Activated T-helper 1 cell treated with Interleukin-2 at 50 U/mL for 16 hours (primary cell): Measurements from ENCODE around the gene RFX1.

Experiments
- DNase-seq: peaks from one replicate; pipeline ENCODE4 v3.0.0-alpha.2; 2020; ENCODE audit warnings: low read depth

Gene RFX1

DNA sequence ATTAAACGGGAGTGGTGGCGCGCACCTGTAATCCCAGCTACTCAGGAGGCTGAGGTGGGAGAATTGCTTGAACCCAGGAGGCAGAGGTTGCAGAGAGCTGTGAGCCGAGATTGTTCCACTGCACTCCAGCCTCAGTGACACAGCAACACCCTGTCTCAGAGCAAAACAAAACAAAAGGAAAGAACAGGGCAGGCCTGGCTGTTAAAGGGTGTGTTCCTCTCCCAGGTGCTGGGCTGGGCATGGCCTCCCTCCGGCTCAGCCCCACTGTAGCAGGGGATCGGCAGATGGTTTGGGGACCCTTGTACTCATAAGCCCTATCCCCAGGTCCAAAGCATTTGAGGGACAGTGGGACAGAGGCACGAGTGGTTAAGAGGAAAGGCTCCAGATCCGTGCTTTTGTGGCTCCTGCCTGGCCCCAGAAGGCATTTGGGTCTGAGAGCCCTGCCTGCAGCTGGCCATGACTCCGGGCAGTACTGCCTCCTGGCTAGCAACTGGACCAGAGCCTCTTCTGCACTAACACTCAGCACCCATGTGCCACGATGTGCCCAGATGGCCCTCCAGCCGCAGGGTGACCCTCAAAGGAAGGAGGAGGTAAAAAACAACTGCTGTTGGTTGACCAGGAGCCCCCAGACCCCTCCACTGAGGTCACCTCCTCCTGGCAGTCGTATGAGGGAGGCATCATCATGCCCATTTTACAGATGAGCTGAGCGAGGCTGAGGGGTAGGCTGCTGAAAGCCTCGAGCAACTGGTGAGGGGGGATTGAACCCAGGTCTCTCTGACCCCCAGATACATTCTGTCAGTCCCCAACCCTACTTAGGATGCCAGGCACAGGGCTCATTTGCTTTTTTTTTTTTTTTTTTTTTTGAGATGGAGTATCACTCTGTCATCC, 10.0 kb downstream of the RFX1 start:
- no peak for DNase-seq

GRCh38 chr19:13995017-13995728, 10.9 kb downstream of the RFX1 start:
- no peak for DNase-seq

DNA sequence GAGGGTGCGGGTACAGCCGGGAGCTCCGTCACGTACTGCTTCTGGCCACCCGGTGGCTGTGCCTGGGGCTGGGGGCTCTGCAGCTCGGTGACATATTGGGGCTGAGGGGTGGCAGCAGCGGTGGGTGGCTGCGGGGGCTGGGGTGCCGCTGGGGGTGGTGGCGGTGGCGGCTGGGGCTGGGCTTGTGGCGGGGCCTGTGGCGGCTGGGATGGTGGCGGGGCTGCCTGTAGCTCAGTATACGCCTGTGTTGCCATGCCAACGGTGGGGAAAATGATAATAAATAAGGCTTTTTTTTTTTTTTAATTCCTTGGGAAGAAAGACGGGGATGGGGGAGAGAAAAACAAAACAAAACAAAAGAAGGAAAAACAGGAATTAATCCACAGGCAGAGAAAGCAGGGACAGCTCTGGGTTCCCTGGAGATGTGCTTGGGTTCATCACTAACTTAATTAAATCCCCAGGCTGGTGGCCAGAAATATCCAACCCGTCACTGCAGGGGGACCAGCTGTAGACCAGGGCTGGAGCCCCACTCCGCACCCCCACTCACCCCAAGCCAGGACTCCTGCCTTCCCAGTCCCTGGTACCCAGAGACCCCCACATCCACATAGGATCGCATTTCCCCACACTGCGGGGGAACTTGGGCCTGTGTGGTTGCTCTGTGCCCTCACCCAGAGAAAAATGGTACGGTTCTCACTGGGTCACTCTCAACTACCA, 12.4 kb downstream of the RFX1 start:
- DNase-seq, result no peak

DNA sequence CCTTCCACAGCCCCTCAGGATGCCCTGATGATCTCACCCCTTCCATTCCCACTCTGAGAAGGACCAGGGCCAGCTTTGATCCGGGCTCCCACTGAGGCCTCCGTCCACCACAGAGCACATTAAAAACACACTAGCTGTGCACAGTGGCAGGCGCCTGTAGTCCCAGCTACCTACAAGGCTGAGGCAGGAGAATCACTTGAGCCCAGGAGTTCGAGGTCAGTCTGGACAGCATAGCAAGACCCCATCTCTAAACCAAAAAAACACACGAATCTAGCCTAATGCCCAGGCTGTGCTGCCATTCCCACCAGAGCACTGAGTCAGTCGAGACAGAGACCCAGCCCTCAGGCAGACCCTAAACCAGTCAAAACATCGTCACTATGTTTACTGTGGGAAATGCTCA, 14.1 kb downstream of the RFX1 start:
- no peak for DNase-seq

DNA sequence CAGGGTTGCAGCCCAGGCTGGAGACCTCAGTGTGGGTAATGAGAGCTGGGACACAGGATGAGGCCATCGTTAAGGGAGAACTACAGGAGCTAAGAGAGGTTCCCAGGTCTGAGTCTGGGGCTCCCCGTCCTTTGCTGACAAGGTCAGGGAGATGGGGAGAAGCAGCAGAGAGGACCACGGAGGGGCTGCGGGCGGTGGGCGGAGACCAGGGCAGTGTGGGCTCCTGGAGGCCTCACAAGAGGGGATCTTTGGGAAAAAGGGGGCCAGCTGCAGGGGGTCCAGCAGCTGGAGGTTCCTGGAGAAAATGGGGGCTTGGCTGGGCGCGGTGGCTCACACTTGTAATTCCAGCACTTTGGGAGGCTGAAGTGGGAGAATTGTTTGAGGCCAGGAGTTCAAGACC, 16.0 kb downstream of the RFX1 start:
- DNase-seq, result no peak

DNA sequence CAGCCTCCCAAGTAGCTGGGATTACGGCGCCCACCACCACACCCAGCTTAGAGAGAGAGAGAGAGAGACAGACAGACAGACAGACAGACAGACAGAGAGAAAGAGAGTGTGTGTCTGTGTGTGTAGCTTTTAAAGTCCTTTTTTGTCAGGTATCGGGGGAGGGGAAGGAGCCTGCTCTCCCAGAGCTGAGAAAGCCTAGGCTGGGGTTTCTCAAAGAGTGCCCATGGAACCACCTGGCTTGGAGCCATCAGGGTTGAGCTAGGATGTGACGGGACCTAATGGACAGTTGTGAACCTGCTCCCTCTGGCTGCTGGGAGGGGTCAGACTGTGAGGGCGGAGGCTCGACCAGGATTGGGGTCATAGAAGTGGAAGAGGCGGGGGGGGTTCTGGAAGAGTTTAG, 16.6 kb downstream of the RFX1 start:
- no peak for DNase-seq

DNA sequence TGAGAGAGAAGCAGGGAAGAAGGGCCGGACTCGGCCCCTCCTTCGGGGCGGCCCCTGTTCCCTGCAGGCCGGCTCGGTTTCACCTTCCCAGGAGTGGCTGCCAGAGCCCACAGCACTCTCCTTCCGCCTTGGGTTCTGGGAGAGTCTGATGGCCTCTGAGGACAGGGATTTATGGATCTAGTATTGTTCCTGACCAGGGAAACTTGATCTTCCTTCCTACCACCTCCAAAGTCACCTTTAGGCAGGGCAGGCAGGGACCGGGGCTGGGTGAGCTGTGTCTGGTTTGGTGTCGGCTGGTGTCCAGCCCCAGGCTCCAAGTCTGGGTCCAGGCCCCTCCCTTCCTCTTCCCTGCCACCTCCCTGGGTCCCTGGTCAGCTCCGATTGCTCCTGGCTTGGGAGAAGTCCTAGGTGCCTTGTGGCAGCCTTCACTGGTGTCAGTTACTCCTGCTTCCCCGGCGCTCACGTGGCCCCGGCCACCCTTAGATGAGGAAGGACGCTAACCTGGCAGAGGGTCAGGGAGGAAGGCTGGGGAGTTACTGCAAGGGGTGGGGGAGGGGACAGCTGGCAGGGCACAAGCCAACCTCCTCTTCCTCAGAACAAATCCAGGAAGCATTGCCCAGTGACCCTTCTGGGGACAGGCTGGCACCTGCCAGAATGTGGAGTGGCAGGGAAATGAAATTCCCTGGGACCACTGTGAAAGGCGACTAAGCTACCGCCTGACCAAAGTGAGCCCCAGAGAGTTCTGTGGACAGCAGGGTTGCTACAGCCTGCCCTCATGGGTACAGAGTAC, 18.8 kb downstream of the RFX1 start:
- no peak for DNase-seq

GRCh38 chr19:13986348-13986904, 19.7 kb downstream of the RFX1 start:
- DNase-seq, result peak; percentile 98

- DNase-seq, result no peak
Observed at GRCh38 chr19:13985771-13986347, 20.3 kb downstream of the RFX1 start.

DNA sequence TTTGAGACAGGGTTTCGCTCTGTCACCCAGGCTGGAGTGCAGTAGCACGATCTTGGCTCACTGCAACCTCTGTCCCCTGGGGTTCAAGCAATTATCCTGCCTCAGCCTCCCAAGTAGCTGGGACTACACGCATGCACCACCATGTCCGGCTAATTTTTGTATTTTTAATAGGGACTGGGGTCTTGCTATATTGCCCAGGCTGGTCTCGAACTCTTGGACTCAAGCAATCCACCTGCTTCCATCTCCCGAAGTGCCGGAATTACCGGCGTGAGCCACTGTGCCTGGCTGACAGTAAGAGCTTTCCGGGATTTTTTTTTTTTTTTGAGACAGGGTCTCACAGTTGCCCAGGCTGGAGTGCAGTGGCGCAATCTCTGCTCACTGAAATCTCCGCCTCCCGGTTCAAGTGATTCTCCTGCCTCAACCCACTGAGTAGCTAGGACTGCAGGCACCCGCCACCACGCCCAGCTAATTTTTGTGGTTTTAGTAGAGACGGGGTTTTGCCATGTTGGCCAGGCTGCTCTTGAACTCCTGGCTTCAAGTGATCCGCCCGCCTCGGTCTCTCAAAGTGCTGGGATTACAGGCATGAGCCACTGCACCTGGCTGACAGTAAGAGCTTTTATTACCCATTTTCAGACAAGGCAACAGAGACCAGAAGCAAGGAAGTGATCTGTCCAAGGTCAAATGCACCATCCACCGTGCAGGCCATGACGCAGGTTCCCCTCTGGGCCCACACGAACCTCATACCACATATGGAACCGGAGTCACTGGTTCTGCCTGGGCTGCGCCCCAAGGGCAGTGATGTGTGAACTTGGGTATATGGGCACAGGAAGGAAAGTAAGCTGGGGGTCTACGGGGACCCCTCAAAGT, 21.0 kb downstream of the RFX1 start:
- DNase-seq, result no peak

GRCh38 chr19:13984186-13984585, 21.9 kb downstream of the RFX1 start:
- no peak for DNase-seq

DNA sequence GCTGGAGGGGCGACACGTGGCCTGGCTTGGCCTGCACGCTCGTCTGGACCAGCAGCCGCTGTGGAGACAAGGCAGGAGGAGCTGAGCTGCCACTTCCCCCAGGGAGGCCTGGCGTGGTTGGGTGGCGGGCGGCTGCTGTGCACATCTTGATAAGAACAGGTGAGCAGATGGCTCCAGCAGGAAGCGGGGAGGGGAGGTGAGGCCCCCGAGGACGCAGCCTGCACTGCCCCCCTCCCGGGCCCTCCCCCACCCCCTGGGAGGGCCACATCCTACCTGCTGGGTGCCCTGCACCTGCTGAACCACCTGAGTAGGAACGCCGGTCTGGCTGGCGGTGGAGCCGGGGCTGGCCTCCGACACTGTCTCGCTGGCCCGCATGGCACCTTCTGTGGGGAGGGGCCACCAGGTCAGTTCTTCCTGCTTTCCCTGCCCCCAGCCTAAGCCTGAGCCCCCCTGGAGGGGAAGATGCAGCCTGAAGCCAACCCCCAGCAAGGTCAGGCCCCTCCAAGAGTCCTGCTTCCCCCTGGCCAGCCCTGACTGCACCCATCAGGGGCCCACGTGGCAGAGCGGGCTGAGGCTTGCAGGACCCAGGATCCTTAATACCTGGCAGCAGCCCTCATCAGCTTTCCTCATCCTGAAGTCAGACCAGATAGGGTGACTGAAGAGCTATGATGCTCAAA, 22.8 kb downstream of the RFX1 start:
- DNase-seq, result peak; percentile 29

GRCh38 chr19:13982773-13983172, 23.3 kb downstream of the RFX1 start:
- DNase-seq, result no peak

DNA sequence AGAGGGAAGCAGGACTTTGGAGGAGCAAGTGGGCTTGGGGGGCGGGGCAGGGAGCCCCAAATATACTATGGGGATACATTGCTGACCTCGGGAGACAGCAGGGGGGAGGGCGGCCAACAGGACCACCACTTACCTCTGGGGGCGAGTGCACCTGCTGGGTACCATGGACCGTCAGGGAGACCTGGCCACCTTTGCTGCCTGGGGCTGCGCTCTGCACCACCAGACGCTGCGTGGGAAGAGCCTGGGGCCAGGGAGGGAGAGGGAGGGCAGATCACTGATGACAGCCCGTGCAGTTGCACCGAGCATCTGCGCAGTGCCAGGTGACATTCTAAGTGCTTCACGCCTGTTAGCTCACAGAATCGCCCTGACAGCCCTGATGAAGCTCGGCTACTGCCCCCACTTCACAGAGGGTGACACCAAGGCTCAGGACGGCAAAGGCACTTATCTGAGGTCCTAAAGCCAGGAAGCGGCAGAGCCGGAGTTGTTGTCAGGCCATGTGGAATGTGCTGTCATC, 24.1 kb downstream of the RFX1 start:
- DNase-seq, result no peak

- DNase-seq, result no peak
Observed at GRCh38 chr19:13981467-13981866, 24.7 kb downstream of the RFX1 start.

- no peak for DNase-seq
Observed at GRCh38 chr19:13981021-13981420, 25.1 kb downstream of the RFX1 start.

DNA sequence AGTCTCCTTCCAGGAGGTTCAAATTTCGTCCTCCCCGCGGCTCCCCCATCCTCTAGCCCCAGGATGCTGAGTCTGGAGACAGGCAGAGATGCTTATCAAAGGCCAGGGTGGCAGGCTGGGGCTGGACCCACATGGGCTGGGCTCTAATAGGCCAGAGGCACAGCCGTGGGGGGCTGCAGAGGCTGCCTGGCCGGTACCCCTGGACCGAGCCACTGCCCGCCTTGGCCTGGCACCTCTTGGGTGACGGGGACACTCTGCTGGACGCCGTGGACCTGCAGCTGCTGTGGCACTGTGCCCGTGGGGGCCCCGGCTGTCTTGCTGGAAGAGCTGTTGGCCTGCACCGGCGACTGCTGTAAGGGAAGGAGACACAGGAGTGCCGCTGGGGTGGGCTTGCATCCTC, 25.8 kb downstream of the RFX1 start:
- DNase-seq, result no peak

GRCh38 chr19:13979686-13980085, 26.4 kb downstream of the RFX1 start:
- no peak for DNase-seq

DNA sequence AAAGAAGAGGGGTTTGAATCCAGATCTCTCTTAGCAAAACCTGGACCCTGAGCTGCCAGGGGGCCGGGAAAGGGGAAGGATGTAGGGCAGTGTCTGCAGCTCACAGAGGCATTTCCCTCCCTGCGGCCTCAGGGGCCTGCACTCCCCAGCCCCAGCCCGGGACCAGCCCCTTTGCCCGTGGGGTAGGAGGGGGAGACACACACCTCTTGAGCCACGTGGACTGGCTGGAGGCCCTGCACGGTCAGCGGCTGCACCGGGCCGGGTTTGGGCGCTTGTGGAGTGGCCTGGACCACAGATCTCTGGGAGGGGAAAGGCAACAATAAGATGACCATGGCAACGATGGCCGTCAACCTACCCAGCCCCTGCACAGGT, 26.9 kb downstream of the RFX1 start:
- DNase-seq, result no peak
